ENCODE measurements around the gene PARVA.
"Not testable (repeated sequence)": the region's sequence is repeated elsewhere in the genome, so short reads cannot be mapped to it uniquely, and the experiment has no call there.

PARVA gene

GRCh38 chr11:12496181-12497025 is 119.0 kb downstream of the PARVA start:
- DNase-seq (ENCODE audit: low spot score): no peak
- FAIRE-seq: no peak

GRCh38 chr11:12497431-12497830 is 120.1 kb downstream of the PARVA start:
- FAIRE-seq (no peak), DNase-seq (ENCODE audit: low spot score) (no peak)

GRCh38 chr11:12499071-12499470 is 121.7 kb downstream of the PARVA start:
- no peak for DNase-seq (ENCODE audit: low spot score)
- FAIRE-seq: no peak

GRCh38 chr11:12502046-12502445 is 124.7 kb downstream of the PARVA start:
- DNase-seq (ENCODE audit: low spot score): no peak
- no peak for FAIRE-seq

- DNase-seq (ENCODE audit: low spot score): no peak
- FAIRE-seq: no peak
Observed at GRCh38 chr11:12503039-12503484, 125.7 kb downstream of the PARVA start.

GRCh38 chr11:12503886-12504285 is 126.5 kb downstream of the PARVA start:
- DNase-seq (ENCODE audit: low spot score): no peak
- no peak for FAIRE-seq

- FAIRE-seq (no peak), DNase-seq (ENCODE audit: low spot score) (no peak)
Observed at GRCh38 chr11:12505183-12505582, 127.8 kb downstream of the PARVA start.

- FAIRE-seq (no peak), DNase-seq (ENCODE audit: low spot score) (no peak)
Observed at GRCh38 chr11:12506404-12506921, 129.1 kb downstream of the PARVA start.

GRCh38 chr11:12507391-12507790 is 130.0 kb downstream of the PARVA start:
- no peak for DNase-seq (ENCODE audit: low spot score)
- no peak for FAIRE-seq

- FAIRE-seq: no peak
- no peak for DNase-seq (ENCODE audit: low spot score)
Observed at GRCh38 chr11:12508151-12508751, 130.9 kb downstream of the PARVA start.

- DNase-seq (ENCODE audit: low spot score) (no peak), FAIRE-seq (no peak)
Observed at GRCh38 chr11:12509371-12509770, 132.0 kb downstream of the PARVA start.

- DNase-seq (ENCODE audit: low spot score): no peak
- FAIRE-seq: no peak
Observed at GRCh38 chr11:12512132-12512531, 134.8 kb downstream of the PARVA start.

GRCh38 chr11:12512826-12513395 is 135.5 kb downstream of the PARVA start:
- DNase-seq (ENCODE audit: low spot score) (no peak), FAIRE-seq (no peak)

GRCh38 chr11:12516387-12517105 is 139.2 kb downstream of the PARVA start:
- DNase-seq (ENCODE audit: low spot score) (no peak), FAIRE-seq (no peak)

GRCh38 chr11:12517306-12517705 is 139.9 kb downstream of the PARVA start:
- FAIRE-seq: no peak
- no peak for DNase-seq (ENCODE audit: low spot score)

GRCh38 chr11:12517741-12518140 is 140.4 kb downstream of the PARVA start:
- DNase-seq (ENCODE audit: low spot score) (no peak), FAIRE-seq (no peak)

GRCh38 chr11:12518606-12519385 is 141.4 kb downstream of the PARVA start:
- FAIRE-seq (no peak), DNase-seq (ENCODE audit: low spot score) (no peak)

GRCh38 chr11:12520054-12520453 is 142.7 kb downstream of the PARVA start:
- DNase-seq (ENCODE audit: low spot score) (no peak), FAIRE-seq (no peak)

GRCh38 chr11:12520576-12520975 is 143.2 kb downstream of the PARVA start:
- not testable (repeated sequence) for DNase-seq (ENCODE audit: low spot score); FAIRE-seq

- no peak for FAIRE-seq
- DNase-seq (ENCODE audit: low spot score): no peak
Observed at GRCh38 chr11:12523180-12523924, 146.0 kb downstream of the PARVA start.

Data from RCC 7860 (cell line).